HepG2 (cell line): ENCODE measurements around the gene MIER2. TPM values are rescaled to one million over a fixed set of nuclear protein-coding genes. Genes with fewer than 3 reads are reported as not detected.

Experiments used
- ARHGAP35 ChIP-seq: sonication (generic); formaldehyde crosslinking; IDR thresholded peaks from 2 replicates; pipeline ENCODE4 v1.9.0; 2022; ENCODE audit warnings: mild to moderate bottlenecking, inconsistent platforms, moderate library complexity, missing genetic modification reagents, borderline replicate concordance
- CTCF ChIP-seq: sonication (generic); formaldehyde crosslinking; IDR thresholded peaks from 2 replicates; pipeline ENCODE4 v1.5.0; 2020; ENCODE audit warnings: mild to moderate bottlenecking, missing genetic modification reagents, moderate library complexity
- DNMT1 ChIP-seq: sonication (generic); formaldehyde crosslinking; IDR thresholded peaks from 2 replicates; pipeline ENCODE4 v1.5.1; 2020; ENCODE audit warnings: mild to moderate bottlenecking, missing genetic modification reagents
- FOXA3 ChIP-seq: IDR thresholded peaks from 2 replicates; pipeline ENCODE4 v1.6.1; 2016; ENCODE audit warnings: missing genetic modification reagents, missing compliant biosample characterization
- KLF12 ChIP-seq: sonication (generic); formaldehyde crosslinking; IDR thresholded peaks from 2 replicates; pipeline ENCODE4 v1.4.0; 2020; ENCODE audit warnings: missing genetic modification reagents, borderline replicate concordance
- MTF1 ChIP-seq: sonication (generic); formaldehyde crosslinking; IDR thresholded peaks from 2 replicates; pipeline ENCODE4 v1.5.0; 2020; ENCODE audit warnings: missing genetic modification reagents
- MXD3 ChIP-seq: IDR thresholded peaks from 2 replicates; pipeline ENCODE4 v1.6.1; 2016; ENCODE audit warnings: mild to moderate bottlenecking, missing biosample characterization, missing genetic modification reagents
- NCOR1 ChIP-seq: fragments of 200-600 bp; sonication (generic); IDR thresholded peaks from 2 replicates; pipeline ENCODE4 v1.7.0; 2017; ENCODE audit warnings: antibody characterized with exemption, low read length, borderline replicate concordance
- SMC3 ChIP-seq: IDR thresholded peaks from 2 replicates; pipeline ENCODE4 v1.6.1; 2011; ENCODE audit warnings: low read length, improper control_type of control experiment
- SUZ12 ChIP-seq: fragments of 150-350 bp; IDR thresholded peaks from 2 replicates; pipeline ENCODE4 v1.6.1; 2014; ENCODE audit warnings: low read depth, low read length
- TIGD3 ChIP-seq: sonication (generic); formaldehyde crosslinking; IDR thresholded peaks from 2 replicates; pipeline ENCODE4 v1.5.1; 2020; ENCODE audit warnings: mild to moderate bottlenecking, missing genetic modification reagents, borderline replicate concordance
- YEATS2 ChIP-seq: sonication (generic); formaldehyde crosslinking; IDR thresholded peaks from 2 replicates; pipeline ENCODE4 v1.4.0; 2020; ENCODE audit warnings: missing genetic modification reagents, borderline replicate concordance
- YY1 ChIP-seq: IDR thresholded peaks from 2 replicates; pipeline ENCODE4 v1.6.1; 2011; ENCODE audit warnings: low read length, low read depth, moderate library complexity, mild to moderate bottlenecking; ENCODE audit not compliant: insufficient read depth, insufficient replicate concordance
- ZBTB7B ChIP-seq: sonication (generic); formaldehyde crosslinking; IDR thresholded peaks from 2 replicates; pipeline ENCODE4 v1.4.0; 2020; ENCODE audit warnings: missing genetic modification reagents
- ZFAT ChIP-seq: sonication (generic); formaldehyde crosslinking; conservative IDR thresholded peaks from 2 replicates; pipeline ENCODE4 v1.8.1; 2023; ENCODE audit warnings: missing genetic modification reagents, inconsistent platforms
- ZFP90 ChIP-seq: sonication (generic); formaldehyde crosslinking; IDR thresholded peaks from 2 replicates; pipeline ENCODE4 v1.8.0; 2022; ENCODE audit warnings: missing genetic modification reagents, mild to moderate bottlenecking, inconsistent platforms, borderline replicate concordance
- ZNF329 ChIP-seq: sonication (generic); formaldehyde crosslinking; IDR thresholded peaks from 2 replicates; pipeline ENCODE4 v1.9.0; 2021; ENCODE audit warnings: low read depth, mild to moderate bottlenecking, missing genetic modification reagents
- ZNF354B ChIP-seq: sonication (generic); formaldehyde crosslinking; IDR thresholded peaks from 2 replicates; pipeline ENCODE4 v1.8.0; 2022; ENCODE audit warnings: mild to moderate bottlenecking, missing genetic modification reagents
- ZNF367 ChIP-seq: sonication (generic); formaldehyde crosslinking; IDR thresholded peaks from 2 replicates; pipeline ENCODE4 v1.4.0; 2020; ENCODE audit warnings: missing genetic modification reagents, borderline replicate concordance
- ZNF510 ChIP-seq: sonication (generic); formaldehyde crosslinking; IDR thresholded peaks from 2 replicates; pipeline ENCODE4 v1.4.0; 2020; ENCODE audit warnings: low read depth, mild to moderate bottlenecking, missing genetic modification reagents
- ZNF562 ChIP-seq: sonication (generic); formaldehyde crosslinking; IDR thresholded peaks from 2 replicates; pipeline ENCODE4 v1.8.0; 2022; ENCODE audit warnings: missing genetic modification reagents, borderline replicate concordance
- ZNF605 ChIP-seq: sonication (generic); formaldehyde crosslinking; IDR thresholded peaks from 2 replicates; pipeline ENCODE4 v1.8.0; 2022; ENCODE audit warnings: mild to moderate bottlenecking, missing genetic modification reagents
- ZNF7 ChIP-seq: IDR thresholded peaks from 2 replicates; pipeline ENCODE4 v1.6.1; 2016; ENCODE audit warnings: missing biosample characterization, missing genetic modification reagents
- polyA plus RNA-seq, 8 experiments: library from polyadenylated mRNA; depleted of rRNA in 3 of 8; stranded (reverse) in 7 of 8; unstranded in 1 of 8; fragments of >200 nt; fragmentation: Illumina TruSeq in 4 of 8; extraction: Trizol in 4 of 8; gene quantifications; 2 replicates each; pipeline versions ENCODE4 v1.2.1 to v1.2.3, GENCODE V29; 2011 to 2016; ENCODE audit warnings: low read depth in 4 of 8, missing spikeins in 1 of 8, mixed read lengths in 1 of 8; ENCODE audit not compliant: insufficient read depth in 1 of 8
- total RNA-seq, 5 experiments: library from RNA; depleted of rRNA; stranded (reverse); fragments of >200 nt; fragmentation: Illumina TruSeq; extraction: Trizol; gene quantifications; 2 replicates each; pipeline ENCODE4 v1.2.3, GENCODE V29; 2016; ENCODE audit warnings: low read depth in 1 of 5
- TF ChIP-seq, protein P1 (sequence below): sonication (generic); formaldehyde crosslinking; conservative IDR thresholded peaks from 2 replicates; pipeline ENCODE4 v1.8.1; 2023; ENCODE audit warnings: missing genetic modification reagents
- TF ChIP-seq, protein P2 (sequence below): sonication (generic); formaldehyde crosslinking; IDR thresholded peaks from 2 replicates; pipeline ENCODE4 v1.8.0; 2022; ENCODE audit warnings: low read depth, missing genetic modification reagents

The MIER2 gene
- total and polyA plus RNA-seq, 2 of the 13 experiments (the other 11 are each of a cell fraction or from before 2014, with no cell fraction given), result 9.6 to 25.7 TPM

DNA sequence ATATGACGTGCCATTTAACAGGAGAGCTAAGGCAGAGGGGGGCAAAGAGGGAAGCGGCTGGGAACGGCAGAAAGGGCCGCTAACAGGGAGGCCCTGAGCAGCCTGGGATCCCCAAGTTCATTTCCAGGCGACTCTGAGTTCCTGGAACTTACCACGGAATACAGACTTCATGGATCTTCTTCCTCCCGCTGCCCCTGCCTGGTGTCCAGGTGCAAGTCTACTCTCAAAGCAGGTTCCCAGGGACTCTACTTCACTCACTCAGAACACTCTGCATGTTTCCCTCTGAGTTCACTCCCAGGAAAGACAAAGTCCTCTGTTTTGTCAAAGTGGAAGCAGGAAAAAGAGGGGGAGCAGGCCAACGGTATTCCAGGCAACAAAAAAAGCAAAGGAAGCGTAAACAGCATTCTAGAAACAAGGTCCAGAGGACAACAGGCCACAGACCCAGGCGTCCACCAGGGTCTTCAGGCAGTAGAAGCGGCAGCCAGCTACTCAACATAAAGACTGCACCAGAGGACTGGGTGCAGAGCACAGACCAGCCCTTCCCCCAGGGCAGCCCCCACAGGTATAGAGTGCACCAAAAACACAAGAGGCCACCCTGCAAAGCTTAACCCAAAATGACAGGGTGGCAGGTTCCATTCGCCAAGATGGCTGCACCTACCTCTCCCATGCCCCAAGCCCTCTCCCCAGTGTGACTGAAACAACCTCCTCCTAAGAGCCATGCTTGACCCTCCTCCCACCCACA is 3.0 kb downstream of the MIER2 start (continued):
- TF ChIP-seq, protein P1, sequence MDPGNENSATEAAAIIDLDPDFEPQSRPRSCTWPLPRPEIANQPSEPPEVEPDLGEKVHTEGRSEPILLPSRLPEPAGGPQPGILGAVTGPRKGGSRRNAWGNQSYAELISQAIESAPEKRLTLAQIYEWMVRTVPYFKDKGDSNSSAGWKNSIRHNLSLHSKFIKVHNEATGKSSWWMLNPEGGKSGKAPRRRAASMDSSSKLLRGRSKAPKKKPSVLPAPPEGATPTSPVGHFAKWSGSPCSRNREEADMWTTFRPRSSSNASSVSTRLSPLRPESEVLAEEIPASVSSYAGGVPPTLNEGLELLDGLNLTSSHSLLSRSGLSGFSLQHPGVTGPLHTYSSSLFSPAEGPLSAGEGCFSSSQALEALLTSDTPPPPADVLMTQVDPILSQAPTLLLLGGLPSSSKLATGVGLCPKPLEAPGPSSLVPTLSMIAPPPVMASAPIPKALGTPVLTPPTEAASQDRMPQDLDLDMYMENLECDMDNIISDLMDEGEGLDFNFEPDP (CRISPR knock-in tag), result no peak
- TF ChIP-seq ZNF510 (CRISPR knock-in tag) (no peak), ZFP90 (CRISPR knock-in tag) (no peak), YY1 (peak; percentile 15), FOXA3 (CRISPR knock-in tag) (peak; percentile 59), ZNF329 (CRISPR knock-in tag) (no peak), ZNF354B (no peak), ZNF605 (CRISPR knock-in tag) (no peak), MXD3 (no peak), ZNF562 (CRISPR knock-in tag) (no peak), YEATS2 (CRISPR knock-in tag) (no peak), ARHGAP35 (no peak), CTCF (CRISPR knock-in tag) (no peak), ZFAT (no peak), ZBTB7B (CRISPR knock-in tag) (no peak), MTF1 (CRISPR knock-in tag) (no peak), TIGD3 (CRISPR knock-in tag) (no peak), SUZ12 (no peak), NCOR1 (no peak), ZNF367 (CRISPR knock-in tag) (no peak), ZNF7 (CRISPR knock-in tag) (no peak), DNMT1 (CRISPR knock-in tag) (no peak), KLF12 (no peak), SMC3 (no peak)
- TF ChIP-seq, protein P2, sequence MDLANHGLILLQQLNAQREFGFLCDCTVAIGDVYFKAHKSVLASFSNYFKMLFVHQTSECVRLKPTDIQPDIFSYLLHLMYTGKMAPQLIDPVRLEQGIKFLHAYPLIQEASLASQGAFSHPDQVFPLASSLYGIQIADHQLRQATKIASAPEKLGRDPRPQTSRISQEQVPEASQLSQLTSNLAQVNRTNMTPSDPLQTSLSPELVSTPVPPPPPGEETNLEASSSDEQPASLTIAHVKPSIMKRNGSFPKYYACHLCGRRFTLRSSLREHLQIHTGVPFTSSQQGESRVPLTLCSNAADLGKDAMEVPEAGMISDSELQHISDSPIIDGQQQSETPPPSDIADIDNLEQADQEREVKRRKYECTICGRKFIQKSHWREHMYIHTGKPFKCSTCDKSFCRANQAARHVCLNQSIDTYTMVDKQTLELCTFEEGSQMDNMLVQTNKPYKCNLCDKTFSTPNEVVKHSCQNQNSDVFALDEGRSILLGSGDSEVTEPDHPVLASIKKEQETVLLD, result no peak
